Mesothelial cell of epicardium (in vitro differentiated cells): ENCODE results near the gene ADAM12. TPM values are rescaled to one million over a fixed set of nuclear protein-coding genes. Genes with fewer than 3 reads are reported as not detected.

Experiments
- DNase-seq, 2 experiments: peaks; one replicate each; pipeline ENCODE4 v3.0.0; 2021; ENCODE audit warnings: low spot score in 2 of 2; ENCODE audit not compliant: unreplicated experiment in 2 of 2
- H3K27ac Mint-ChIP-seq: 2 replicates; pipeline ENCODE4 v1.8.0; 2021; ENCODE audit warnings: mixed read lengths
- H3K27me3 Mint-ChIP-seq: 2 replicates; pipeline ENCODE4 v1.8.0; 2021; ENCODE audit warnings: low read depth, mixed read lengths
- H3K36me3 Mint-ChIP-seq: 2 replicates; pipeline ENCODE4 v1.8.0; 2021; ENCODE audit warnings: mixed read lengths
- H3K4me1 Mint-ChIP-seq: 2 replicates; pipeline ENCODE4 v1.8.0; 2021; ENCODE audit warnings: mixed read lengths
- H3K4me3 Mint-ChIP-seq: 2 replicates; pipeline ENCODE4 v1.8.0; 2021; ENCODE audit warnings: mild to moderate bottlenecking, moderate library complexity, mixed read lengths
- H3K9me3 Mint-ChIP-seq: 2 replicates; pipeline ENCODE4 v1.8.0; 2021; ENCODE audit warnings: mixed read lengths
- total RNA-seq: library from RNA; stranded (reverse); gene quantifications from 3 replicates; pipeline ENCODE4 v1.2.1, GENCODE V29; 2021
- TF ChIP-seq, protein P1 (sequence below): fragments of 200-600 bp; sonication (generic); IDR thresholded peaks from one replicate; pipeline ENCODE4 v1.5.0; 2021; ENCODE audit warnings: antibody characterized with exemption; ENCODE audit not compliant: unreplicated experiment

ADAM12 gene
- total RNA-seq, 1 donor from 2014 or later: 13.3 TPM

DNA sequence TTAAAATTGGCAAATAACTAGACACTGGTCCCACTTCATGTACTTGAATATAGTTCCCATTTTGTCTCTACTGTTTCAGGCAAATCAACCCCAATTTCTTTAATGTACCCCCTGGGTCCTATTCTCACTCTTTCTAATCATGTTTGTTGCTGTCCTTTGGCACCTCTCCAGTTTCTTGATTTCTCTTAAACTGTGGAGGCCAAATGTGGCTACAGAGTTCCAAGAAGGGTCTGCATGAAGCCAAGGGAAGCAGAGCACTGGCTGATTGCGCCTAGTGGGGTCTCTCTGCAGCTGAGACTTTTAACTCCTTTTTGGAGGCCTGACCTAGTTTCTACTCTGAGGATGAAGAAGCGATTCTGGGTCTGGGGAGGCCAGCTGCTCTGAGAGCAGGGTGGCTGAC, 6.7 kb upstream of the ADAM12 start:
- TF ChIP-seq, protein P1, sequence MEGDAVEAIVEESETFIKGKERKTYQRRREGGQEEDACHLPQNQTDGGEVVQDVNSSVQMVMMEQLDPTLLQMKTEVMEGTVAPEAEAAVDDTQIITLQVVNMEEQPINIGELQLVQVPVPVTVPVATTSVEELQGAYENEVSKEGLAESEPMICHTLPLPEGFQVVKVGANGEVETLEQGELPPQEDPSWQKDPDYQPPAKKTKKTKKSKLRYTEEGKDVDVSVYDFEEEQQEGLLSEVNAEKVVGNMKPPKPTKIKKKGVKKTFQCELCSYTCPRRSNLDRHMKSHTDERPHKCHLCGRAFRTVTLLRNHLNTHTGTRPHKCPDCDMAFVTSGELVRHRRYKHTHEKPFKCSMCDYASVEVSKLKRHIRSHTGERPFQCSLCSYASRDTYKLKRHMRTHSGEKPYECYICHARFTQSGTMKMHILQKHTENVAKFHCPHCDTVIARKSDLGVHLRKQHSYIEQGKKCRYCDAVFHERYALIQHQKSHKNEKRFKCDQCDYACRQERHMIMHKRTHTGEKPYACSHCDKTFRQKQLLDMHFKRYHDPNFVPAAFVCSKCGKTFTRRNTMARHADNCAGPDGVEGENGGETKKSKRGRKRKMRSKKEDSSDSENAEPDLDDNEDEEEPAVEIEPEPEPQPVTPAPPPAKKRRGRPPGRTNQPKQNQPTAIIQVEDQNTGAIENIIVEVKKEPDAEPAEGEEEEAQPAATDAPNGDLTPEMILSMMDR: no peak
- no peak for DNase-seq
- Mint-ChIP-seq H3K4me1 (peaks cover 3% of the 10 kb centered on the region), H3K4me3 (no peak overlapping the region), H3K9me3 (no peaks in the 10 kb centered on the region), H3K27ac (no peak overlapping the region), H3K27me3 (peaks cover 7% of the 10 kb centered on the region), H3K36me3 (peaks cover 2% of the 10 kb centered on the region)

DNA sequence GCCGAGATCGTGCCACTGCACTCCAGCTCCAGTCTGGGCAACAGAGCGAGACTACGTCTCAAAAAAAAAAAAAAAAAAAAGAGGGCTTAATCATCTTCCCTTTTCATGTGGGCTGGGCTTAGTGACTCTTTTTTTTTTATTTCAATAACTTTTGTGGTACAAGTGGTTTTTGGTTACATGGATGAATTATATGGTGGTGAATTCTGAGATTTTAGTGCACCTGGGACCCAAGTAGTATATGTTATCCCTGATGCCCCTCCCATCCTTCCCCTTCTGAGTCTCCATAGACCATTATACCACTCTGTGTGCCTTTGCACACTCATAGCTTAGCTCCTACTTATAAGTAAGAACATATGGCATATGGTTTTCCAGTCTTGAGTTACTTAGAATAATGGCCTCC, 4.8 kb upstream of the ADAM12 start:
- no peak for DNase-seq
- H3K27me3 Mint-ChIP-seq: peaks cover 24% of the 10 kb centered on the region
- H3K4me1 Mint-ChIP-seq: peaks cover 5% of the 10 kb centered on the region
- H3K9me3 Mint-ChIP-seq: no peaks in the 10 kb centered on the region
- no peak overlapping the region for H3K4me3 Mint-ChIP-seq
- H3K36me3 Mint-ChIP-seq: peaks cover 2% of the 10 kb centered on the region
- no peak overlapping the region for H3K27ac Mint-ChIP-seq
- TF ChIP-seq, protein P1: no peak

DNA sequence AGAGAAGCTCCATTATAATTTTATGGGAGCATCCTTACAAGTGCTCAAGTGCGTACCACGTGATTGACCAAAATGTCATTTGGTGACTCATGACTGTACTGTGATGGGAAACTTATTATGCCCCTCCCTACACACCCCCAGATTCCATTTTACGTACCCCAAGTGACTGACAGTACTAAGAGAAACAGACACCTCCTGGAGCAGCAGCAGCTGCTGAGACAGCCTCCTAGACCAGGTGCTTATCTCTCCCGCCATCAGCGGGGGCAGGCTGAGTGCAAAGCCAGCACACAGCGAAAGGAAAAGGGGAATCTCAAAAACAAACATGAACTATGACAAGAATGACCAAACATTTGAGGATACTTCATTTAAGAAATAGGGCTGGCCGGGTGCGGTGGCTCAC, 4.2 kb upstream of the ADAM12 start:
- Mint-ChIP-seq H3K4me1 (peaks cover 6% of the 10 kb centered on the region), H3K36me3 (peaks cover 2% of the 10 kb centered on the region), H3K27ac (no peak overlapping the region), H3K4me3 (no peak overlapping the region), H3K27me3 (peaks cover 25% of the 10 kb centered on the region), H3K9me3 (no peaks in the 10 kb centered on the region)
- TF ChIP-seq, protein P1: no peak
- no peak for DNase-seq

DNA sequence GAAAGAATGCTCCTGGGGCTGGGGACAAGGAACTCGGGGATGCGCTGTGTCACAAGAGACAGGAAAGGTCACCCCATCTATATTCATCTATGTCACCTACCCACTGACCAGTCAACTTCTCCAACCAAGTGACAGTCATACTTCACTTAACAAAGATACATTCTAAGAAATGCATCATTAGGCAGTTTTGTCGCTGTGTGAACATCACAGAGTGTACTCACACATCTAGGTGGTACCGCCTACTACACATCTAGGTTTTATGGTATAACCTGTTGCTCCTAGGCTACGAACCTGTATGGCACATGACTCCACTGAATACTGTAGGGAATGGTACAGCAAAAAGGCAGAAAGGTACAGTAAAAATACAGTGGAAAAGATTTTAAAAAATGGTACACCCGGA, 3.8 kb upstream of the ADAM12 start:
- H3K9me3 Mint-ChIP-seq: no peaks in the 10 kb centered on the region
- H3K27me3 Mint-ChIP-seq: peaks cover 29% of the 10 kb centered on the region
- H3K4me1 Mint-ChIP-seq: peaks cover 10% of the 10 kb centered on the region
- H3K36me3 Mint-ChIP-seq: peaks cover 2% of the 10 kb centered on the region
- DNase-seq: no peak
- no peak overlapping the region for H3K27ac Mint-ChIP-seq
- TF ChIP-seq, protein P1: no peak
- no peak overlapping the region for H3K4me3 Mint-ChIP-seq

DNA sequence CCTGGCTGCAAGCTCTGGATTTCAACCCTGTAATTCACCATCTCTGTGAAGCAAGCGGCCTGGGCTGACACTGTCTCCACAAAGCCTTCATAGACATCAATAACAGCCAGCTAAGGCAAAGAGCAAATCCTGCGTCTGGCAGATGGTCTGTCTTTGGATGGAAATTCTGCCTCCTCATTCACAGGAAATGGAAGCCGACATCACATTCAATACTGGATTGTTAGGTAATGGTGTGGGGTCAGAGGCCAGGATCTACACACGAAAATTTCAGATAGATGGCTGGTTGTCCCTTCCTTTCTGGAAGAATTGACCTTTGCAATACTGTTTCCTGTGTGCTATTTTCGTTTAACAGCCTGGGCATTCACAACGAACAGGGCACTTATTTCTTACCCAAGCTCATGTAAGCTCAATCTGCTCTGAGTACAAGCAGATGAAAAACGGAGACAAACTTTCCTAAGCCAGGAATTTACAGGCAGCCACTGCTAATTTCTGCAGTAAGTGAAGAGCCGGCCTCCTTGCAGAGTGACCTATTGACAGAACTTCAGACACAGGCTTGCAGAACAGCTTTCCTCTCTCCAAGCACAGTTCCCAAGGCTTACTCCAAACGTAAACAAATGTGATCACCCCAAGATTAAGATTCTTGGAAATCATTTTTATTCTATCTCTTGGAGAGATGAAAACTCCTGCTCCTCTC, 3.1 kb upstream of the ADAM12 start:
- peaks cover 2% of the 10 kb centered on the region for H3K36me3 Mint-ChIP-seq
- H3K9me3 Mint-ChIP-seq: no peaks in the 10 kb centered on the region
- no peak overlapping the region for H3K27ac Mint-ChIP-seq
- no peak for DNase-seq
- peaks cover 37% of the 10 kb centered on the region for H3K27me3 Mint-ChIP-seq
- H3K4me3 Mint-ChIP-seq: no peak overlapping the region
- TF ChIP-seq, protein P1: no peak
- peaks cover 18% of the 10 kb centered on the region for H3K4me1 Mint-ChIP-seq
